ENCODE data around the gene HOXB7.

Gene HOXB7

DNA sequence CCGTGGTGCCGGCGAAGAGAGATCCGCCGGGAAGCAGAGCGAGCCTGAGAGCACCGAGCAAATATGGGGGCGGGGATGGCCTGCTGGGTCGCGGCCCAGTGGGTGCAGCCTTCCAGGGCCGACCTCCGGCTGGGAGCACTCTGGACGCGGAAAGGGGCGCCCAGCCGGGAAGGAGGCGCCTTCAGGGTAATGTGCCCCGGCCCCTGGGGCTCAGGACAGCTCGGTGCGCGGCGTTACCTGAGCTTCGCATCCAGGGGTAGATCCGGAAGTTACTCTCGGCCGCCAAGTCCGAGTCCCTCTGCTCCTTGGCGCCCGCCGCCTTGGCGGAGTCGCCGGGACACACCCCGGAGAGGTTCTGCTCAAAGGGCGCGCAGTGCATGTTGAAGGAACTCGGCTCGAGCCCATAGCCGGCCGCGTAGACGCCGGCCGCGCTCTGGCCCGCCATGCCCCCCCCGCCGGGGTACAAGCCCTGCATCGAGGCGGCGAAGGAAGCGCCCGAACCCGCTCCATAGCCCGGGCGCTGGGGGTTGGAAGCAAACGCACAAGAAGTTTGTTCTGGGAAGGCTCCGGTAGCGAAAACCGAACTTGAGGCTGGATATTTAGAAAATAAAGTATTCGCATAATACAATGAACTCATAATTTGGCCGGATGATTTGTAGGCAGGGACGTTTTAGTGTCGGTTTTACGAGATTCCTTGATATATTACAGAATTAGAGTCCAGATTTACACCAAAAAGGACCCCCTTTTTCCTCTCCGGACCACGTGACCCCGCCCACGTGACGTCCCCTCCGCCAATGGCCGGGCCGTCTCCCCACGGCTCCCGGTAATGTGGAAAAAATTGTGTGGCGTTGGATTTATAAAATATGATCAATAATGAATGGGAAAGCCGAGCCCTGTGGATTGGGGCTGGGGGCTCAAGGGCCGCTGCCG lies at the start of gene HOXB7:
Gene HOXB7, minus strand, starts transcription at position 736 of the 930 bp plus-strand sequence. Its CDS starts 99 bp downstream, at position 637.
- DNase-seq, result peak in 1 of 2 experiments; percentile 69

DNA sequence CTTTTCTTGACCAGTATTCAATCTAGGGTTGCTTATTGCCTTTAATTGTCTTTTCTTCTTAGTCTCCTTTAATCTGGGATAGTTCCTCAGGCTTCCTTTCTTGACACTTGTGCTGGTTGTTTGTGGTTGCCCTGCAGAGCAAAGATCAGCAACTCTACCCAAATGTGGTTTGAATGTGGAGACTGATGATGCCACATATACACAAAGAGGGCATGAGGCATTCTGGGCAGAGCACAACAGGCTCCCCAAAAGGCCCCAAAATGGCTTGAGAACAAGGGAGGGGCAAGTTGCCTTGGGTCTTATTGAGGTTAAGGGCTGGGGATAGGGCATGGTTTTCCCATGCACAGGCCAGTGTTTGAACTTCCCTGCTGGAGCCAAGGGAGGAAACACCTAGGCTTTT lies 45.1 kb upstream of the HOXB7 start:
- no peak for DNase-seq

GRCh38 chr17:48649741-48650140 lies 38.9 kb upstream of the HOXB7 start:
- DNase-seq, result no peak

- no peak for DNase-seq
Observed at GRCh38 chr17:48647963-48648245, 37.1 kb upstream of the HOXB7 start.

DNA sequence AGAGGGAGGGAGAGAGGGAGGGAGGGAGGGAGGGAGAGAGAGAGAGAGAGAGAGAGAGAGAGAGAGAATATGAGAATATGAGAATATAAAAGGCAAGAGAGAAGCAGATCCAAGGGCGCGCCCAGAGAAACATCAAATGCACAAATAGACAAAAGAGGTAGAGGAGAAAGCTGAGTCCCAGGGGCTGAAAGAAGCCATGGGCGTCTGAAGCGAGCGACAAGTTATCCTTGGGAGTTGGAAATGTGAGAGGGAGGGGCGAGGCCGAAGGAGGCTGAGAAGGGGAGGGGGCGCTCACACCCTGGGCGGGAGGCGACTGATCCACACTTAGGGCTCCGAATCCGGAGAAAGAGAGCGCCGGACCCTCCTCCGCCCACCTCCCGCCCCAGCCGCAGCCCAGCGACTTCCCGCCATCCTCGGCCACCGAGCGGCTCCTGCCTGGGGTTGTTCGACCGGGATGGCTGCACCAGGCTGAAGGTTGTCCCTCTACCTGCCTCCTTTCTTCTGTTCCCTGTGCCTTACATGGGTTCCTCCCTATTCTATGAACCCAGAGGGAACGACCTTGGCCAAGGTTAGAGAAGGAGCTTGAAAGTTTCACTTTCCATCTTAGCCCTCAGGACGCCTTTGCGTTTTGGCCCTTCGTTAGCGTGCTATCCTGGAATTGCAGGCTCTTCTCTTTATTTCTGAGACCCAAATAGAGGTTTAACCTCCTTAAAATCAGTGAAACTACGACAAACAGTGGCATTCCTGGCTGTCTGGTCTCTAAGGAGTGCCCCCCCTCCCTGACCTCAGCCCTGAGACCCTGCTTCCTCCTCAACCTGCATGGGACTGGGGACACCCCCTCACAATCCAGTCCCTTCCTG lies 36.5 kb upstream of the HOXB7 start:
- DNase-seq, result no peak

- no peak for DNase-seq
Observed at GRCh38 chr17:48646183-48647102, 35.6 kb upstream of the HOXB7 start.

GRCh38 chr17:48645639-48646182 lies 34.9 kb upstream of the HOXB7 start:
- no peak for DNase-seq

DNA sequence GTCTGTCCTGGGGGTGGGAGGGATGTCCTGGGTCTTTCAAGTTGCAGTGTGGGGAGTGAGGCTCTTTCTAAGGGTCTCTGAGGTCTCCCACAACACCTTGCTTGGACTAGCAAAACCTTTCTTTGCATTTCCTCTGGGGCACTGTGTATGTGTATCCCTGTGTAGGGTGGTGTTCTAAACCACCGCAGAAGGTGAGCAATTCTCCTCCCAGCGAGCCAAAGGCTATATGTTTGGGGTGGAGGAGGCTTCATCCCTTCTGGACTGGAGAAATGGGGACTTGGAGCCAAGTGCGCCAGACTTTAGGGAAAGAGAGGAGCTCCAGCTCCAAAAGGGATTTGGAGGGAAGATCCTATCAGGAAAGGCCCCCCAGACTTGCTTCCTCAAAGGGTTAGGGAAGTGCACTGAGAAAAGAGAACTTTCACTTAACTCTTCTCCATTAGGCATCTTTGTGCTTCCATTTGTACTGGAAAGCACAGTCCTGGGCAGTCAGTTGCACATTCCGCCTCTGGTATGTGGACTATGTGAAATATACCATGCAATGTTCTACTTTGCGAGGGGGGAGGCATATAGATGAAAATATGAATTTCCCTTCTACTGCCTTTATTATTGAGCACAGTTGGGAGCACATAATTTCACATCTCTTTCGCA lies 34.2 kb upstream of the HOXB7 start:
- DNase-seq, result no peak

DNA sequence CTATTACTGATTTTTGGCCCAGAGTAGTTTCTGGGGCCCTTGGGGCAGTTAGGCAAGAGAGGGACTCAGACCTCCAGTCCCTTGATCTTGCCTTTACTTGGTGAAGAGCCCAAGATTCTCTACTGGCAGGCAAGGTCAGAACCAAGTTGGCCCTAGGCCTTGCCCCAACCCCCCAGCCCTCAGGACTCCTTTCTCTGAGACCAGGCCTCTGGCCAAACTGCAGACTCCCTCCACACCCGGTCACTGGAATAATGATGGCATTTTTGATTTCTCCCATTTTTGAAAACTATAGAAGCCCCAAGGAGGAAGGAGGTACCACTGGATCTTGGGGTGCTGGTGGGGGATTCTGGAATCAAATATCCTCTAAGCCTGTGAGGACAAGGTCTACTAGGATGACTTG lies 33.3 kb upstream of the HOXB7 start:
- DNase-seq, result no peak

GRCh38 chr17:48643697-48644012 lies 32.8 kb upstream of the HOXB7 start:
- no peak for DNase-seq

DNA sequence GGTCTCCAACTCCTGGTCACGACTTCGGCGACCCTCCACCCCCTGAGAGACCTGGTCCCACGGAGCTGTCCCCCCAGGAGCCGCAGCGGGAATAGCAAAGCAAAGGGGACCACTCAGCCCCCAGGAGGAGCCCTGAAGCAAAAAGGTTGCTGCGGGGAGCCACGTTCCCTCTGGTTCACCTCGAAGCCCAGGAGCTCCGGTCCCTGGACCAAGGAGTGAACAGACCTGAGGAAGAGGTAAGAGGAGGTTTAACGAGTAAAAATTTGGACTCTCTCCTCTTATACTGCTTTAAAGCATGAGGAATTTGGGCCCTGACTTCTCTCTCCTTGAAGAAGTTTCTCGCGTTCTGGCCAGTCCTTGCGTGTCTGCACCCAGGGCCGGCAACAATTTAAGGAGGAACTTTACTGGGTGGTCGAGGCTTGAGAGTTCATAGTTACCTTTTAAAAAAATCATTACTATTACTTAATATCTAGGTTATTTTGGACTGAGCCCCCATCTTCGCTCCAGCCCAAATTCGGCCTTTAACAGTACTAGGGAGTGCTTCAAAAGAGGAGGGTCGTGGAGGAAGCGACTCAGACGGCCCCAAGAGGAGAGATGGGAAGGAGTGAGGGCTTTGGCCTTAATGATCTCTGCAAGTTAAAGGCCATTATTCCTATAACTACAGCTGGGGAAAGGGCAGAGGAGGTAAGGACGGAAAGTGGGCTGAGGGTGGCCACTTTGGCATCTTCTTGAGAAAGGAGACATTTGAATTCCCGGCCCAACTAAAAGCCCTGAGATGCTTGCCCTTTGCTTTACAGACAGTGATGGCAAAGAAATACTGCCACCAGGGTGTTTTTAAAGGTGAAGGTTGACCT lies 32.3 kb upstream of the HOXB7 start:
- DNase-seq, result no peak

GRCh38 chr17:48642059-48642842 lies 31.4 kb upstream of the HOXB7 start:
- DNase-seq, result no peak

GRCh38 chr17:48641541-48642058 lies 30.8 kb upstream of the HOXB7 start:
- DNase-seq, result no peak

GRCh38 chr17:48640858-48641180 lies 30.0 kb upstream of the HOXB7 start:
- DNase-seq, result no peak

- no peak for DNase-seq
Observed at GRCh38 chr17:48639982-48640857, 29.4 kb upstream of the HOXB7 start.

DNA sequence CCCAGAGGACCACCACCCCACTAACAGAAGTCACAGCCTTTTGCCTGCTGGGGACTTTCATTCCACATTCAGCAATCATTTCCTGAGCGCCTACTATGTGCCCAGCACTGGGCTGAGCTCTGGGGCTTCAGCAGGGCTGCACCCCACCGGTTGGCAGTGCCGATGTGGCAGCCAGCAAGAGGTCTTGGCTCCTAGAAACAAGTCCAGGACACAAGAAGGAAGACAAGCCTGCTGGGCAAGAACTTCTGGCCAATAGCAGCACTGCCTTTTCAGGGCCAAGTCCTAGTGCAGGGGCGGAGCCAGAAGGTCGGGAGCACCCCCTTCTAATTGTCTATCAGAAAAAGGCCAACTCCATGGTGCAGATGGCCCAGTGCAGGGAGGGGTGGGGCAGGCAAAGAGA lies 28.3 kb upstream of the HOXB7 start:
- DNase-seq, result no peak

- DNase-seq, result no peak
Observed at GRCh38 chr17:48637323-48638260, 26.8 kb upstream of the HOXB7 start.

Data from NCI-H526 (cell line).